ENCODE measurements around the gene PRSS27.

- TF ChIP-seq GATA2 (IDR thresholded peaks at IDR 0.05; ENCODE audit: low read depth, low read length) (no peak), GATA3 (IDR thresholded peaks at IDR 0.05; ENCODE audit: low read depth, low read length) (no peak)
Observed at GRCh38 chr16:2704166-2704982, 15.7 kb downstream of the PRSS27 start.
